Spinal cord (tissue), 10 donors: Measurements from ENCODE around the gene TPPP. TPM values are rescaled to one million over a fixed set of nuclear protein-coding genes. Genes with fewer than 3 reads are reported as not detected.

Source experiments
- DNase-seq, 6 donors: peaks; one replicate each; pipeline versions ENCODE4 v3.0.0 to v3.0.0-alpha.2; 2013 to 2015; ENCODE audit warnings: low spot score in 6 of 6, low read depth in 4 of 6
- H3K27ac ChIP-seq: one replicate; pipeline ENCODE4 v1.5.1; 2013; ENCODE audit warnings: low read depth, low read length, control low read depth
- H3K27me3 ChIP-seq: one replicate; pipeline ENCODE4 v1.6.1; 2013; ENCODE audit warnings: low read length; ENCODE audit not compliant: control insufficient read depth, insufficient read depth
- H3K36me3 ChIP-seq: one replicate; pipeline ENCODE4 v1.6.1; 2013; ENCODE audit warnings: low read length; ENCODE audit not compliant: control insufficient read depth, insufficient read depth
- H3K4me1 ChIP-seq: one replicate; pipeline ENCODE4 v1.6.1; 2013; ENCODE audit warnings: low read length; ENCODE audit not compliant: control insufficient read depth, insufficient read depth
- H3K4me3 ChIP-seq: one replicate; pipeline ENCODE4 v1.5.1; 2013; ENCODE audit warnings: low read depth, low read length, control low read depth
- H3K9me3 ChIP-seq: one replicate; pipeline ENCODE4 v1.6.1; 2013; ENCODE audit warnings: low read length; ENCODE audit not compliant: control insufficient read depth, insufficient read depth
- WGBS: methylation state at CpG from one replicate; pipeline ENCODE4 v1.1.5; 2013; ENCODE audit warnings: missing lambda C conversion rate; ENCODE audit not compliant: insufficient coverage; 5-methylcytosine and 5-hydroxymethylcytosine counted together
- polyA plus RNA-seq, 2 donors: library from polyadenylated mRNA; unstranded; fragments of 120-200 nt; gene quantifications; one replicate each; pipeline ENCODE4 v1.2.1, GENCODE V29; 2013; ENCODE audit not compliant: insufficient read length in 2 of 2
- total RNA-seq, 2 donors: library from RNA; depleted of rRNA in 1 of 2; stranded (reverse); fragments of 120-200 nt in 1 of 2; fragments of >200 nt in 1 of 2; gene quantifications; one replicate each; pipeline versions ENCODE4 v1.2.3 to v1.2.4, GENCODE V29; 2013 to 2014
- donor health status: healthy.

Gene TPPP
- total and polyA plus RNA-seq, 4 donors: 17.4 to 64.0 (median 42.8) TPM

- H3K36me3 ChIP-seq: peaks cover 70% of the 10 kb centered on the region
- no peak for DNase-seq
- 90% methylated on average over 8 of the region's 9 CpGs for WGBS
Measured at GRCh38 chr5:622359-622758, 70.8 kb downstream of the TPPP start.

GRCh38 chr5:621341-621761, 71.8 kb downstream of the TPPP start:
- DNase-seq: no peak
- Histone ChIP-seq H3K27ac (no peak overlapping the region), H3K4me1 (no peaks in the 10 kb centered on the region), H3K9me3 (no peaks in the 10 kb centered on the region), H3K27me3 (no peaks in the 10 kb centered on the region), H3K36me3 (peaks cover 74% of the 10 kb centered on the region), H3K4me3 (no peak overlapping the region)
- WGBS: 96% methylated on average over 13 of the region's 16 CpGs

More at GRCh38 chr5:622359-622758, 70.8 kb downstream of the TPPP start:
- Histone ChIP-seq H3K27me3 (no peaks in the 10 kb centered on the region), H3K9me3 (no peaks in the 10 kb centered on the region), H3K27ac (no peak overlapping the region), H3K4me1 (no peaks in the 10 kb centered on the region), H3K4me3 (no peak overlapping the region)

- Histone ChIP-seq H3K27me3 (no peaks in the 10 kb centered on the region), H3K9me3 (no peaks in the 10 kb centered on the region), H3K4me3 (no peak overlapping the region), H3K36me3 (peaks cover 68% of the 10 kb centered on the region), H3K27ac (no peak overlapping the region), H3K4me1 (no peaks in the 10 kb centered on the region)
- 97% methylated on average over 8 of the region's 8 CpGs for WGBS
- no peak for DNase-seq
Measured at GRCh38 chr5:620586-621180, 72.5 kb downstream of the TPPP start.

GRCh38 chr5:620152-620551, 73.0 kb downstream of the TPPP start:
- H3K9me3 ChIP-seq: no peaks in the 10 kb centered on the region
- no peak for DNase-seq
- WGBS: 92% methylated on average over 20 of the region's 20 CpGs
- H3K4me3 ChIP-seq: no peak overlapping the region
- H3K27me3 ChIP-seq: no peaks in the 10 kb centered on the region
- no peak overlapping the region for H3K27ac ChIP-seq
- no peaks in the 10 kb centered on the region for H3K4me1 ChIP-seq
- H3K36me3 ChIP-seq: peaks cover 62% of the 10 kb centered on the region

GRCh38 chr5:619444-619843, 73.7 kb downstream of the TPPP start:
- no peaks in the 10 kb centered on the region for H3K4me1 ChIP-seq

GRCh38 chr5:618450-618849, 74.7 kb downstream of the TPPP start:
- DNase-seq: no peak
- peaks cover 2% of the 10 kb centered on the region for H3K4me1 ChIP-seq
- H3K27me3 ChIP-seq: no peaks in the 10 kb centered on the region
- H3K4me3 ChIP-seq: no peak overlapping the region
- peaks cover 46% of the 10 kb centered on the region for H3K36me3 ChIP-seq
- 100% methylated on average over 3 of the region's 5 CpGs for WGBS
- no peaks in the 10 kb centered on the region for H3K9me3 ChIP-seq
- H3K27ac ChIP-seq: no peak overlapping the region

More at GRCh38 chr5:619444-619843, 73.7 kb downstream of the TPPP start:
- H3K27me3 ChIP-seq: no peaks in the 10 kb centered on the region
- H3K4me3 ChIP-seq: no peak overlapping the region
- H3K9me3 ChIP-seq: no peaks in the 10 kb centered on the region
- H3K36me3 ChIP-seq: peaks cover 55% of the 10 kb centered on the region
- WGBS: 95% methylated on average over 15 of the region's 16 CpGs
- no peak for DNase-seq
- no peak overlapping the region for H3K27ac ChIP-seq

- no peaks in the 10 kb centered on the region for H3K9me3 ChIP-seq
- peaks cover 40% of the 10 kb centered on the region for H3K36me3 ChIP-seq
- WGBS: 97% methylated on average over 12 of the region's 12 CpGs
- H3K4me3 ChIP-seq: no peak overlapping the region
- DNase-seq: no peak
- H3K27ac ChIP-seq: no peak overlapping the region
- H3K4me1 ChIP-seq: peaks cover 8% of the 10 kb centered on the region
- no peaks in the 10 kb centered on the region for H3K27me3 ChIP-seq
Measured at GRCh38 chr5:617896-618295, 75.3 kb downstream of the TPPP start.

GRCh38 chr5:616484-617039, 76.6 kb downstream of the TPPP start:
- Histone ChIP-seq H3K4me3 (no peak overlapping the region), H3K9me3 (no peaks in the 10 kb centered on the region), H3K27ac (no peak overlapping the region), H3K4me1 (peaks cover 12% of the 10 kb centered on the region), H3K36me3 (peaks cover 30% of the 10 kb centered on the region), H3K27me3 (no peaks in the 10 kb centered on the region)
- no peak for DNase-seq
- 89% methylated on average over 13 of the region's 13 CpGs for WGBS

GRCh38 chr5:612498-613424, 80.4 kb downstream of the TPPP start:
- Histone ChIP-seq H3K4me3 (peak overlapping the region; percentile 55), H3K27ac (no peak overlapping the region), H3K9me3 (no peaks in the 10 kb centered on the region), H3K27me3 (no peaks in the 10 kb centered on the region), H3K4me1 (peaks cover 31% of the 10 kb centered on the region), H3K36me3 (peaks cover 12% of the 10 kb centered on the region)
- no peak for DNase-seq
- WGBS: 8% methylated on average over 43 of the region's 49 CpGs
